OCI-LY3 (cell line): ENCODE data around the gene DBX2.
"Not testable (repeated sequence)": the region's sequence is repeated elsewhere in the genome, so short reads cannot be mapped to it uniquely, and the experiment has no call there.

ENCODE experiments used
- H2AFZ ChIP-seq: fragments of 200-600, 300-600 bp; shearing (Covaris generic); 2 replicates; pipeline ENCODE4 v1.6.0; 2014; ENCODE audit warnings: antibody characterized with exemption, low read depth, low read length
- H3K27ac ChIP-seq: fragments of 200-600, 300-600 bp; sonication (generic); 2 replicates; pipeline ENCODE4 v1.5.1; 2014; ENCODE audit warnings: mild to moderate bottlenecking, low read length, moderate library complexity, mixed read lengths
- H3K27me3 ChIP-seq: fragments of 200-600, 300-600 bp; sonication (generic); 2 replicates; pipeline ENCODE4 v1.6.1; 2014; ENCODE audit warnings: low read depth, low read length, mixed read lengths
- H3K36me3 ChIP-seq: fragments of 200-600, 300-600 bp; sonication (generic); replicated peaks from 2 replicates; pipeline ENCODE3; 2014; ENCODE audit warnings: low read depth, low read length, mixed read lengths
- H3K4me1 ChIP-seq: fragments of 300-600, 200-600 bp; sonication (generic); 2 replicates; pipeline ENCODE4 v1.6.1; 2014; ENCODE audit warnings: low read length, mixed read lengths
- H3K4me2 ChIP-seq: fragments of 200-600, 300-600 bp; sonication (generic); 2 replicates; pipeline ENCODE4 v1.6.1; 2014; ENCODE audit warnings: low read length, mixed read lengths
- H3K4me3 ChIP-seq: fragments of 300-600, 200-600 bp; sonication (generic); 2 replicates; pipeline ENCODE4 v1.5.1; 2014; ENCODE audit warnings: antibody characterized with exemption, mild to moderate bottlenecking, low read length, moderate library complexity
- H3K79me2 ChIP-seq: fragments of 300-600, 200-600 bp; shearing (Covaris generic); 2 replicates; pipeline ENCODE4 v1.6.1; 2014; ENCODE audit warnings: mild to moderate bottlenecking, low read length, mixed read lengths
- H3K9ac ChIP-seq: fragments of 300-600, 200-600 bp; shearing (Covaris generic); 2 replicates; pipeline ENCODE4 v1.6.0; 2014; ENCODE audit warnings: mild to moderate bottlenecking, low read length, moderate library complexity
- H3K9me3 ChIP-seq: fragments of 200-600, 300-600 bp; shearing (Covaris generic); 2 replicates; pipeline ENCODE4 v1.6.1; 2014; ENCODE audit warnings: low read length, mixed read lengths; ENCODE audit not compliant: insufficient read depth
- H4K20me1 ChIP-seq: fragments of 200-600, 300-600 bp; sonication (generic); 2 replicates; pipeline ENCODE4 v1.6.1; 2016; ENCODE audit warnings: low read length, mixed read lengths; ENCODE audit not compliant: insufficient read depth
- EZH2phosphoT487 ChIP-seq: fragments of 200-600 bp; shearing (Covaris generic); IDR thresholded peaks from 2 replicates; pipeline ENCODE4 v1.6.1; 2018; ENCODE audit warnings: antibody characterized with exemption, mixed run types, low read depth
- TF ChIP-seq, protein P1 (sequence below): fragments of 200-600, 300-600 bp; sonication (generic); IDR thresholded peaks from 2 replicates; pipeline ENCODE4 v1.5.1; 2014; ENCODE audit warnings: antibody characterized with exemption, low read length, low read depth

DBX2 gene

DNA sequence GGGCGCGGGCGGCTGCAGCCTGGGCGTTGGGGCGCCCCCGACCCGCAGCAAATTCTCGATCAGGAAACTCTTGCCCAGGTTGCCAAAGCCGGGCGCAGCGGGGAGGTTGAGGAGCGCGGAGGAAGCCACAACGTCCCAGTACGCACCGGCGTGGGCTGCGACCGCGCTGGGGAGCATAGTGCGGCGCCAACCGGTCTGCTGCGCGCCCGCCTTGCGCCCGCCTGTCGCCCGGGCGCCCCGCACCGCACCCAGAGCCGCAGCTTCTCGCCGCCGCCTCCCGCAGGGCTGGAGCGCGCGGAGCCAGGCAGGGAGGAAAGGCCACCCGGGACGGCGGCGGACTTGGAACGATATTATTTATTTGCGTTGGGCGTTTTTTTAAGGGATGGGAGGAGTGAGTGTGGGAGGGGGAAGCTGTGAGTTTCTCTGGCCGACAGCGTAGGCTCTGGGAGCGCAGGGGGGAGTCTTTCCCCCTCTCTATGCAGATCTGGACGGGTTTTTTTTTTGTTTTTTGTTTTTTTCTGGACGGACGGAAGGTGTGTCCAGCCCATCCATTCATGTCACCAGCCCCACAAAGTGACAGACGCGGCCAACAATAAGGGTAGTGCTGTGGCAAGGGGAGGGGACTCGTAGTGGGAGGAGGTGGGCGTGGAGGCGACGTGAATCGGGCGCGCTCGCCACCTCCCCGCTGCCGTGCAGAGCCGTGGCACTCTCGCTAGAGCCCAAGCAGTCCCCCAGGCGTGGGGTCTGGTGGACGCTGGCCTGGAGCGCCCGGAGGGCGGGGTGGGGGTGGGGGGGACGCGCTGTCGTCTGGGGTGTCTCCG lies at the start of gene DBX2:
DBX2 (minus strand) TSS at position 349 of the 821 bp plus-strand sequence; CDS start at position 177, 172 bp downstream.
- Histone ChIP-seq H3K27me3 (no peaks in the 10 kb centered on the region), H4K20me1 (no peaks in the 10 kb centered on the region), H3K27ac (no peak within 1 kb of the TSS), H2AFZ (no peak within 1 kb of the TSS), H3K4me2 (no peak within 1 kb of the TSS), H3K4me1 (no peaks in the 10 kb centered on the region), H3K9me3 (no peaks in the 10 kb centered on the region), H3K4me3 (no peak within 1 kb of the TSS), H3K79me2 (no peaks in the 10 kb centered on the region), H3K36me3 (no peaks in the 10 kb centered on the region), H3K9ac (no peak within 1 kb of the TSS)
- TF ChIP-seq EZH2phosphoT487: no peak
- TF ChIP-seq, protein P1, sequence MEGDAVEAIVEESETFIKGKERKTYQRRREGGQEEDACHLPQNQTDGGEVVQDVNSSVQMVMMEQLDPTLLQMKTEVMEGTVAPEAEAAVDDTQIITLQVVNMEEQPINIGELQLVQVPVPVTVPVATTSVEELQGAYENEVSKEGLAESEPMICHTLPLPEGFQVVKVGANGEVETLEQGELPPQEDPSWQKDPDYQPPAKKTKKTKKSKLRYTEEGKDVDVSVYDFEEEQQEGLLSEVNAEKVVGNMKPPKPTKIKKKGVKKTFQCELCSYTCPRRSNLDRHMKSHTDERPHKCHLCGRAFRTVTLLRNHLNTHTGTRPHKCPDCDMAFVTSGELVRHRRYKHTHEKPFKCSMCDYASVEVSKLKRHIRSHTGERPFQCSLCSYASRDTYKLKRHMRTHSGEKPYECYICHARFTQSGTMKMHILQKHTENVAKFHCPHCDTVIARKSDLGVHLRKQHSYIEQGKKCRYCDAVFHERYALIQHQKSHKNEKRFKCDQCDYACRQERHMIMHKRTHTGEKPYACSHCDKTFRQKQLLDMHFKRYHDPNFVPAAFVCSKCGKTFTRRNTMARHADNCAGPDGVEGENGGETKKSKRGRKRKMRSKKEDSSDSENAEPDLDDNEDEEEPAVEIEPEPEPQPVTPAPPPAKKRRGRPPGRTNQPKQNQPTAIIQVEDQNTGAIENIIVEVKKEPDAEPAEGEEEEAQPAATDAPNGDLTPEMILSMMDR: no peak

DNA sequence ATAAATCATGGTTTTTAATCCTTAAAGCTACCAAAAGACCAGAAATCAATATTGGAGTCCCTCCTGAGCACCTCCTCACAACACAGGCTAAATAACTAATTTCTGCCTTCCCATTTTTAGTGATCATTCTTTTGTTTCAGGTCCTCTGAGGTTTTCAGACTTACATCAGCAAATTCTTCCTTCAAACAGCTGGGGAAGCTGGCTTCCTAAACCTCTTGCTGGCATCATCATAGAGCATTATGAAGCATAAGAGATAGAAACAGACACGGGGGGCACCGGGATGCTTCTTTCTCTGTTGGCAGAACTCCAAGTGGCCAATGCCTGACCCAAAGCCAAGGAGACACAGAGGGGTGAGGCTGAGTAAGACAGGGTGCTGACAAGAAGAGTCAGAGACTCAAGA lies 47.9 kb upstream of the DBX2 start:
- no peak for TF ChIP-seq EZH2phosphoT487
- TF ChIP-seq, protein P1: no peak
- H3K27me3 ChIP-seq: no peaks in the 10 kb centered on the region
- H3K9me3 ChIP-seq: no peaks in the 10 kb centered on the region
- no peaks in the 10 kb centered on the region for H4K20me1 ChIP-seq
- no peak overlapping the region for H2AFZ ChIP-seq
- no peaks in the 10 kb centered on the region for H3K36me3 ChIP-seq
- H3K9ac ChIP-seq: no peak overlapping the region
- H3K4me2 ChIP-seq: no peak overlapping the region
- no peaks in the 10 kb centered on the region for H3K79me2 ChIP-seq
- H3K4me3 ChIP-seq: no peak overlapping the region
- no peak overlapping the region for H3K27ac ChIP-seq
- H3K4me1 ChIP-seq: peaks cover 3% of the 10 kb centered on the region; the same call in 1 of the 2 replicates

DNA sequence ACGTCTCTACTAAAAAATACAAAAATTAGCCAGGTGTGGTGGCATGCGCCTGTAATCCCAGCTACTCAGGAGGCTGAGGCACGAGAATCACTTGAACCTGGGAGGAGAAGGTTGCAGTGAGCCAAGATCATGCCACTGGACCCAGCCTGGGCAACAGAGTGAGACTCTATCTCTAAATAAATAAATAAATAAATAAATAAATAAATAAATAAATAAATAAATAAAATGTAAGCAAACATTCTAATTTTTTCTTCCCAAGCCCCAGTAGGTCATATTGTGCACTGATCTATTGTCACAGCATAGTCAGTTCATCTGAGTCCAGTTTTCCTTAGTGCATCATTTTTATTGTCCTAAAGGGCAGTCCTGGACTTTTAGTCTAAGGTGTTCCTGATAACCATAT lies 44.5 kb upstream of the DBX2 start:
- H3K9me3 ChIP-seq, H3K27ac ChIP-seq, H3K4me1 ChIP-seq, H3K27me3 ChIP-seq, H4K20me1 ChIP-seq, H3K4me2 ChIP-seq, H3K9ac ChIP-seq, H3K36me3 ChIP-seq, H3K4me3 ChIP-seq, H3K79me2 ChIP-seq, H2AFZ ChIP-seq: not testable (repeated sequence)

DNA sequence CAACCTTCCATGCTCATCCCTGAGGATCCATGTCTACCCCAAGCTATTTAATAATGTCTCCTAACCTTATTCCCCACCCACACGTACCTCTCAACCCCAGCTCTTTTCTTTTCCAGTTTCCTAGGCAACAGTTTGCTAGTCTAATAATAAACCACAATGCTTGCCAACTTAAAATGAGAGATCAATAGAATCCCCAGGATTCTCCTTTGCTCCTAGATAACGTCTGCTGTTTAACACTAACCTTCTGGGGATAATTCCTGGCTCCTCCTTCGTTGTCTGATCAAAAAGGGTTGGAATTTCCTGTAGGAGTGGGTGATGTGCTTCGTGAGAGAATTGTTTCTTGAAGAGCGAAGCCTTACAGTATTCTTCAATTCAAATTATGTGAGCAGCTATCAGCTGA lies 42.2 kb upstream of the DBX2 start:
- TF ChIP-seq, protein P1: no peak
- no peak for TF ChIP-seq EZH2phosphoT487
- Histone ChIP-seq H3K4me2 (no peak overlapping the region), H3K9me3 (no peaks in the 10 kb centered on the region), H3K9ac (no peak overlapping the region), H3K4me3 (no peak overlapping the region), H3K27me3 (no peaks in the 10 kb centered on the region; the same call in 1 of the 2 replicates), H3K36me3 (no peaks in the 10 kb centered on the region), H3K4me1 (no peaks in the 10 kb centered on the region), H3K79me2 (no peaks in the 10 kb centered on the region), H2AFZ (no peak overlapping the region), H4K20me1 (no peaks in the 10 kb centered on the region), H3K27ac (no peak overlapping the region)
